SK-N-SH (cell line): ENCODE data around the gene NFIA. TPM values are rescaled to one million over a fixed set of nuclear protein-coding genes. Genes with fewer than 3 reads are reported as not detected.

Experiments used
- CTCF ChIA-PET: fragments of 300-600, 350-600 bp; formaldehyde crosslinking; extraction: SDS; loops from one replicate; lab custom pipeline; 2021; lab: Yijun Ruan, JAX
- POLR2A ChIA-PET: fragments of 350-600 bp; sonication (Branson Sonifier 250); formaldehyde crosslinking; extraction: SDS; loops from one replicate; lab custom pipeline; 2020; ENCODE audit warnings: antibody characterized with exemption, inconsistent platforms; lab: Yijun Ruan, JAX
- DNase-seq: peaks from one replicate; pipeline ENCODE4 v3.0.0; 2012
- H2AFZ ChIP-seq: fragments of 200-600 bp; sonication (generic); 2 replicates; pipeline ENCODE4 v1.8.1; 2016; ENCODE audit warnings: antibody characterized with exemption, mild to moderate bottlenecking, low read depth
- H3F3A ChIP-seq: fragments of 200-600 bp; sonication (generic); replicated peaks from 2 replicates; pipeline ENCODE3; 2016; ENCODE audit warnings: antibody characterized with exemption, mild to moderate bottlenecking; ENCODE audit not compliant: insufficient read depth
- H3K27ac ChIP-seq, 2 experiments: fragments of 200-500 bp in 1 of 2; fragments of 200-600 bp in 1 of 2; sonication (Bioruptor generic) in 1 of 2; sonication (generic), shearing (Covaris generic) in 1 of 2; 2 replicates each; pipeline versions ENCODE4 v1.5.1 to v1.6.1; 2014 to 2016; ENCODE audit warnings: low read depth in 2 of 2, inconsistent platforms in 1 of 2, low read length in 1 of 2, mild to moderate bottlenecking in 1 of 2, mixed read lengths in 1 of 2
- H3K27me3 ChIP-seq: fragments of 200-600 bp; sonication (generic), shearing (Covaris generic); 2 replicates; pipeline ENCODE4 v1.6.1; 2016; ENCODE audit warnings: mixed run types; ENCODE audit not compliant: insufficient read depth
- H3K36me3 ChIP-seq, 2 experiments: fragments of 200-500 bp in 1 of 2; fragments of 200-600 bp in 1 of 2; sonication (Bioruptor generic) in 1 of 2; sonication (generic) in 1 of 2; replicated peaks in 1 of 2; 2 replicates each; pipeline versions ENCODE3 to v1.5.1; 2014 to 2016; ENCODE audit warnings: low read length in 1 of 2, mild to moderate bottlenecking in 1 of 2; ENCODE audit not compliant: insufficient read depth in 2 of 2, control insufficient read depth in 1 of 2
- H3K4me1 ChIP-seq, 2 experiments: fragments of 200-500 bp in 1 of 2; fragments of 200-600 bp in 1 of 2; sonication (Bioruptor generic) in 1 of 2; sonication (generic), shearing (Covaris generic) in 1 of 2; 2 replicates each; pipeline versions ENCODE4 v1.5.1 to v1.6.1; 2014 to 2016; ENCODE audit warnings: low read depth in 1 of 2, low read length in 1 of 2, mixed run types in 1 of 2; ENCODE audit not compliant: insufficient read depth in 2 of 2, control insufficient read depth in 1 of 2
- H3K4me2 ChIP-seq: fragments of 200-600 bp; sonication (generic), shearing (Covaris generic); 2 replicates; pipeline ENCODE4 v1.6.1; 2017; ENCODE audit warnings: mixed run types
- H3K4me3 ChIP-seq, 2 experiments: fragments of 200-500 bp in 1 of 2; fragments of 200-600 bp in 1 of 2; sonication (Bioruptor generic) in 1 of 2; sonication (generic), shearing (Covaris generic) in 1 of 2; 2 replicates each; pipeline versions ENCODE4 v1.5.1 to v1.8.1; 2014 to 2016; ENCODE audit warnings: low read depth in 2 of 2, inconsistent platforms in 1 of 2, low read length in 1 of 2, mild to moderate bottlenecking in 1 of 2, mixed read lengths in 1 of 2, moderate library complexity in 1 of 2
- H3K79me2 ChIP-seq: fragments of 200-600 bp; sonication (generic); 2 replicates; pipeline ENCODE4 v1.8.1; 2017; ENCODE audit warnings: mild to moderate bottlenecking; ENCODE audit not compliant: insufficient read depth
- H3K9ac ChIP-seq: fragments of 200-600 bp; sonication (generic); 2 replicates; pipeline ENCODE4 v1.6.1; 2017; ENCODE audit warnings: mixed run types
- H3K9me2 ChIP-seq: fragments of 200-600 bp; sonication (generic); 2 replicates; pipeline ENCODE4 v1.6.1; 2017; ENCODE audit warnings: mixed run types
- H3K9me3 ChIP-seq: fragments of 200-600 bp; sonication (generic); 2 replicates; pipeline ENCODE4 v1.6.1; 2017; ENCODE audit warnings: mixed run types, mild to moderate bottlenecking, moderate library complexity
- H4K20me1 ChIP-seq: fragments of 200-600 bp; sonication (generic); 2 replicates; pipeline ENCODE4 v1.6.1; 2017; ENCODE audit warnings: mild to moderate bottlenecking, mixed run types; ENCODE audit not compliant: insufficient read depth
- CHD2 ChIP-seq: fragments of 150-350 bp; IDR thresholded peaks from 2 replicates; pipeline ENCODE4 v1.6.1; 2018; ENCODE audit warnings: low read length; ENCODE audit not compliant: partially characterized antibody
- ELF1 ChIP-seq: IDR thresholded peaks from 2 replicates; pipeline ENCODE4 v1.4.0; 2012
- FOSL2 ChIP-seq: IDR thresholded peaks from 2 replicates; pipeline ENCODE4 v1.4.0; 2012; ENCODE audit warnings: low read depth, mild to moderate bottlenecking, moderate library complexity, borderline replicate concordance
- FOXJ3 ChIP-seq: sonication (generic); formaldehyde crosslinking; IDR thresholded peaks from 2 replicates; pipeline ENCODE4 v1.5.1; 2020; ENCODE audit warnings: mild to moderate bottlenecking, missing genetic modification reagents
- JUND ChIP-seq: IDR thresholded peaks from 2 replicates; pipeline ENCODE4 v1.4.0; 2012
- MEF2A ChIP-seq: IDR thresholded peaks from 2 replicates; pipeline ENCODE4 v1.4.0; 2012; ENCODE audit warnings: low read depth, borderline replicate concordance
- NFIC ChIP-seq: IDR thresholded peaks from 2 replicates; pipeline ENCODE4 v1.4.0; 2012; ENCODE audit warnings: borderline replicate concordance
- NRF1 ChIP-seq: IDR thresholded peaks from 2 replicates; pipeline ENCODE4 v1.6.1; 2012; ENCODE audit warnings: low read depth, mild to moderate bottlenecking, low read length
- POLR2AphosphoS5 ChIP-seq: IDR thresholded peaks from 2 replicates; pipeline ENCODE4 v1.6.1; 2012; ENCODE audit warnings: low read depth, low read length
- RAD21 ChIP-seq: IDR thresholded peaks from 2 replicates; pipeline ENCODE4 v1.6.1; 2012; ENCODE audit warnings: mild to moderate bottlenecking, low read length
- RXRA ChIP-seq: IDR thresholded peaks from 2 replicates; pipeline ENCODE4 v1.4.0; 2012; ENCODE audit warnings: low read depth, mild to moderate bottlenecking, borderline replicate concordance
- SIN3A ChIP-seq: IDR thresholded peaks from 2 replicates; pipeline ENCODE4 v1.6.1; 2012; ENCODE audit warnings: low read depth, mild to moderate bottlenecking, low read length, moderate library complexity, borderline replicate concordance
- TCF12 ChIP-seq: IDR thresholded peaks from 2 replicates; pipeline ENCODE4 v1.4.0; 2012
- YY1 ChIP-seq: IDR thresholded peaks from 2 replicates; pipeline ENCODE4 v1.4.0; 2012; ENCODE audit warnings: low read depth, mild to moderate bottlenecking
- WGBS: methylation state at CpG from one replicate; pipeline ENCODE4 v1.1.6; 2017; ENCODE audit warnings: low lambda C conversion rate; 5-methylcytosine and 5-hydroxymethylcytosine counted together
- polyA plus RNA-seq, 3 experiments: library from polyadenylated mRNA; depleted of rRNA; stranded (reverse); fragments of >200 nt; gene quantifications; 2 replicates each; pipeline ENCODE4 v1.2.3, GENCODE V29; 2012
- TF ChIP-seq, protein P1 (sequence below): IDR thresholded peaks from 2 replicates; pipeline ENCODE4 v1.4.0; 2012; ENCODE audit warnings: low read depth, borderline replicate concordance
- TF ChIP-seq, protein P2 (sequence below): fragments of 150-350 bp; IDR thresholded peaks from 2 replicates; pipeline ENCODE4 v1.6.1; 2017; ENCODE audit warnings: antibody characterized with exemption, low read length, low read depth, borderline replicate concordance
- TF ChIP-seq, protein P3 (sequence below): IDR thresholded peaks from 2 replicates; pipeline ENCODE4; 2012
- TF ChIP-seq, protein P4 (sequence below): fragments of 150-350 bp; IDR thresholded peaks from 2 replicates; pipeline ENCODE4 v1.6.1; 2016; ENCODE audit warnings: mild to moderate bottlenecking, low read depth, low read length
- TF ChIP-seq, protein P5 (sequence below): IDR thresholded peaks from 2 replicates; pipeline ENCODE4 v1.6.1; 2012; ENCODE audit warnings: mild to moderate bottlenecking, low read depth, low read length, moderate library complexity

NFIA gene
- polyA plus RNA-seq, 1 of the 3 experiments (the other 2 are of a cell fraction): 3.3 TPM

DNA sequence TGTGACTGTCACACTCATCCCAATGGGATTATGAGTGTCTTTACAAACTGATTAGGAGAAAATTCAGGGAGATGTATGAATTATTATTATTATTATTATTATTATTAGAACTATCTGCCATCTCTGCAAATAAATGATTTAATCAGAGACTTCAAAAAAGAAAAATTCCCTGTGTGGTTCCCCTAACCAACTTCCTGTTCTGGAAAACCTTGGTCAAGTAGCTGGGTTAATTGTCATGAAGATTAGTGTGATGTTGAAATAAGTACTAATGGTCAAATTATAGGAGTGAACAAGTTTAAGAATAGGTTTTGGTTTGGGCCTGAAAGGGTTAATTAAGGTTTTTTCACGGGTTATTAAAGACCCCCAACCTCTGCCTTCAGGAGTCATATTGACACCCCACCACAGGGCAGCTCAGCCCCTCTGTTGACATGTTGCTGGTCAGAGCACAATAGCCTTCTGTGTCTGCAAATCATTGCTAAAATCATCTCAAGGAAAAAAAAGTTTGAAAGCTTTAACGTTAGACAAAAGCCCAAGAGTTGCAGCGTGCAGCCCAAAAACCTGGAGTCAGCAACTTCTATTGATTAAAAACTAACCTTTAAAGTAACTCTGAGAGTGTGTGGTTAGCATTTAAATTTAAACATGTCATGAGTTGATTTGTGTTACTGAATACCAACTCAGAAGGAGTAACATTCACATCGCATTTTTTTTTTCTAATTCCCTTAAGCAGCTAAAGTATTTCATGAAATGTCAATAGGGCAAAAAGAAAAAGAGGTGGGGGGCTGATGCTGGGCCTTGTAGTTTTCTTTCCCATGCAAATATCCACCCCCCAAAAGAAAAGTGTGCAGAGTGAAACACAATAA is 370.0 kb downstream of the NFIA start:
- CTCF ChIA-PET: interaction anchor here (0.6 to 3.7 kb wide), 22 partner anchors 9 to 1481 kb away, joined by 3 to 20 read pairs (median 3); no protein-coding TSS in a partner anchor
- H3K36me3 ChIP-seq: peaks cover 0 to 10% of the 10 kb centered on the region in 2 experiments
- no peak for DNase-seq
- TF ChIP-seq, protein P1, sequence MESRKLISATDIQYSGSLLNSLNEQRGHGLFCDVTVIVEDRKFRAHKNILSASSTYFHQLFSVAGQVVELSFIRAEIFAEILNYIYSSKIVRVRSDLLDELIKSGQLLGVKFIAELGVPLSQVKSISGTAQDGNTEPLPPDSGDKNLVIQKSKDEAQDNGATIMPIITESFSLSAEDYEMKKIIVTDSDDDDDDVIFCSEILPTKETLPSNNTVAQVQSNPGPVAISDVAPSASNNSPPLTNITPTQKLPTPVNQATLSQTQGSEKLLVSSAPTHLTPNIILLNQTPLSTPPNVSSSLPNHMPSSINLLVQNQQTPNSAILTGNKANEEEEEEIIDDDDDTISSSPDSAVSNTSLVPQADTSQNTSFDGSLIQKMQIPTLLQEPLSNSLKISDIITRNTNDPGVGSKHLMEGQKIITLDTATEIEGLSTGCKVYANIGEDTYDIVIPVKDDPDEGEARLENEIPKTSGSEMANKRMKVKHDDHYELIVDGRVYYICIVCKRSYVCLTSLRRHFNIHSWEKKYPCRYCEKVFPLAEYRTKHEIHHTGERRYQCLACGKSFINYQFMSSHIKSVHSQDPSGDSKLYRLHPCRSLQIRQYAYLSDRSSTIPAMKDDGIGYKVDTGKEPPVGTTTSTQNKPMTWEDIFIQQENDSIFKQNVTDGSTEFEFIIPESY: no peak
- TF ChIP-seq NFIC: no peak
- TF ChIP-seq TCF12: no peak
- no peak for TF ChIP-seq SIN3A
- TF ChIP-seq RXRA: no peak
- TF ChIP-seq CHD2: no peak
- TF ChIP-seq, protein P2, sequence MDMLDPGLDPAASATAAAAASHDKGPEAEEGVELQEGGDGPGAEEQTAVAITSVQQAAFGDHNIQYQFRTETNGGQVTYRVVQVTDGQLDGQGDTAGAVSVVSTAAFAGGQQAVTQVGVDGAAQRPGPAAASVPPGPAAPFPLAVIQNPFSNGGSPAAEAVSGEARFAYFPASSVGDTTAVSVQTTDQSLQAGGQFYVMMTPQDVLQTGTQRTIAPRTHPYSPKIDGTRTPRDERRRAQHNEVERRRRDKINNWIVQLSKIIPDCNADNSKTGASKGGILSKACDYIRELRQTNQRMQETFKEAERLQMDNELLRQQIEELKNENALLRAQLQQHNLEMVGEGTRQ: no peak
- TF ChIP-seq POLR2AphosphoS5: no peak
- no peak for TF ChIP-seq YY1
- no peak for TF ChIP-seq JUND
- TF ChIP-seq FOSL2: no peak
- no peak for TF ChIP-seq FOXJ3 (CRISPR knock-in tag)
- TF ChIP-seq, protein P3, sequence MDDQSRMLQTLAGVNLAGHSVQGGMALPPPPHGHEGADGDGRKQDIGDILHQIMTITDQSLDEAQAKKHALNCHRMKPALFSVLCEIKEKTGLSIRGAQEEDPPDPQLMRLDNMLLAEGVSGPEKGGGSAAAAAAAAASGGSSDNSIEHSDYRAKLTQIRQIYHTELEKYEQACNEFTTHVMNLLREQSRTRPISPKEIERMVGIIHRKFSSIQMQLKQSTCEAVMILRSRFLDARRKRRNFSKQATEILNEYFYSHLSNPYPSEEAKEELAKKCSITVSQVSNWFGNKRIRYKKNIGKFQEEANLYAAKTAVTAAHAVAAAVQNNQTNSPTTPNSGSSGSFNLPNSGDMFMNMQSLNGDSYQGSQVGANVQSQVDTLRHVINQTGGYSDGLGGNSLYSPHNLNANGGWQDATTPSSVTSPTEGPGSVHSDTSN: no peak
- TF ChIP-seq ELF1: no peak
- TF ChIP-seq, protein P4, sequence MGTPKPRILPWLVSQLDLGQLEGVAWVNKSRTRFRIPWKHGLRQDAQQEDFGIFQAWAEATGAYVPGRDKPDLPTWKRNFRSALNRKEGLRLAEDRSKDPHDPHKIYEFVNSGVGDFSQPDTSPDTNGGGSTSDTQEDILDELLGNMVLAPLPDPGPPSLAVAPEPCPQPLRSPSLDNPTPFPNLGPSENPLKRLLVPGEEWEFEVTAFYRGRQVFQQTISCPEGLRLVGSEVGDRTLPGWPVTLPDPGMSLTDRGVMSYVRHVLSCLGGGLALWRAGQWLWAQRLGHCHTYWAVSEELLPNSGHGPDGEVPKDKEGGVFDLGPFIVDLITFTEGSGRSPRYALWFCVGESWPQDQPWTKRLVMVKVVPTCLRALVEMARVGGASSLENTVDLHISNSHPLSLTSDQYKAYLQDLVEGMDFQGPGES: no peak
- TF ChIP-seq, protein P5, sequence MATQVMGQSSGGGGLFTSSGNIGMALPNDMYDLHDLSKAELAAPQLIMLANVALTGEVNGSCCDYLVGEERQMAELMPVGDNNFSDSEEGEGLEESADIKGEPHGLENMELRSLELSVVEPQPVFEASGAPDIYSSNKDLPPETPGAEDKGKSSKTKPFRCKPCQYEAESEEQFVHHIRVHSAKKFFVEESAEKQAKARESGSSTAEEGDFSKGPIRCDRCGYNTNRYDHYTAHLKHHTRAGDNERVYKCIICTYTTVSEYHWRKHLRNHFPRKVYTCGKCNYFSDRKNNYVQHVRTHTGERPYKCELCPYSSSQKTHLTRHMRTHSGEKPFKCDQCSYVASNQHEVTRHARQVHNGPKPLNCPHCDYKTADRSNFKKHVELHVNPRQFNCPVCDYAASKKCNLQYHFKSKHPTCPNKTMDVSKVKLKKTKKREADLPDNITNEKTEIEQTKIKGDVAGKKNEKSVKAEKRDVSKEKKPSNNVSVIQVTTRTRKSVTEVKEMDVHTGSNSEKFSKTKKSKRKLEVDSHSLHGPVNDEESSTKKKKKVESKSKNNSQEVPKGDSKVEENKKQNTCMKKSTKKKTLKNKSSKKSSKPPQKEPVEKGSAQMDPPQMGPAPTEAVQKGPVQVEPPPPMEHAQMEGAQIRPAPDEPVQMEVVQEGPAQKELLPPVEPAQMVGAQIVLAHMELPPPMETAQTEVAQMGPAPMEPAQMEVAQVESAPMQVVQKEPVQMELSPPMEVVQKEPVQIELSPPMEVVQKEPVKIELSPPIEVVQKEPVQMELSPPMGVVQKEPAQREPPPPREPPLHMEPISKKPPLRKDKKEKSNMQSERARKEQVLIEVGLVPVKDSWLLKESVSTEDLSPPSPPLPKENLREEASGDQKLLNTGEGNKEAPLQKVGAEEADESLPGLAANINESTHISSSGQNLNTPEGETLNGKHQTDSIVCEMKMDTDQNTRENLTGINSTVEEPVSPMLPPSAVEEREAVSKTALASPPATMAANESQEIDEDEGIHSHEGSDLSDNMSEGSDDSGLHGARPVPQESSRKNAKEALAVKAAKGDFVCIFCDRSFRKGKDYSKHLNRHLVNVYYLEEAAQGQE: no peak
- no peak for TF ChIP-seq RAD21
- TF ChIP-seq MEF2A: no peak
- no peak for TF ChIP-seq NRF1
- TF ChIP-seq, all 33 proteins: peak for 0
- H3K79me2 ChIP-seq: no peaks in the 10 kb centered on the region
- no peaks in the 10 kb centered on the region for H3K9me3 ChIP-seq
- 13% methylated on average over 4 of the region's 4 CpGs for WGBS
- no peaks in the 10 kb centered on the region for H4K20me1 ChIP-seq
- peak overlapping the region; percentile 79 for H2AFZ ChIP-seq
- peak overlapping the region; percentile 39; the same call in 1 of the 2 replicates for H3K4me2 ChIP-seq
- POLR2A ChIA-PET: no interaction called here
- no peaks in the 10 kb centered on the region for H3K9me2 ChIP-seq
- H3F3A ChIP-seq: peaks cover 10% of the 10 kb centered on the region
- peak overlapping the region; percentile 78 to 98 for H3K27ac ChIP-seq
- H3K4me1 ChIP-seq: peaks cover 21 to 35% of the 10 kb centered on the region in 2 experiments; a peak in 3 of 4 replicates
- peak overlapping the region; percentile 60; the same call in 1 of the 2 replicates for H3K9ac ChIP-seq
- 0 out of 4 replicates have a peak overlapping the region, but pooled peaks of 1 of the 2 experiments have one; percentile 2 for H3K4me3 ChIP-seq
- H3K27me3 ChIP-seq: no peaks in the 10 kb centered on the region
